Inflammatory macrophage treated with lipopolysaccharide for 4 hours (primary cell): Measurements from ENCODE around the gene SSR1.

Experiments
- DNase-seq: peaks from one replicate; pipeline ENCODE4 v3.0.0-alpha.2; 2020

Gene SSR1

GRCh38 chr6:7254980-7255835 is 57.8 kb downstream of the SSR1 start:
- DNase-seq = peak; percentile 84

- peak; percentile 68 for DNase-seq
Measured at GRCh38 chr6:7252390-7252789, 60.6 kb downstream of the SSR1 start.

DNA sequence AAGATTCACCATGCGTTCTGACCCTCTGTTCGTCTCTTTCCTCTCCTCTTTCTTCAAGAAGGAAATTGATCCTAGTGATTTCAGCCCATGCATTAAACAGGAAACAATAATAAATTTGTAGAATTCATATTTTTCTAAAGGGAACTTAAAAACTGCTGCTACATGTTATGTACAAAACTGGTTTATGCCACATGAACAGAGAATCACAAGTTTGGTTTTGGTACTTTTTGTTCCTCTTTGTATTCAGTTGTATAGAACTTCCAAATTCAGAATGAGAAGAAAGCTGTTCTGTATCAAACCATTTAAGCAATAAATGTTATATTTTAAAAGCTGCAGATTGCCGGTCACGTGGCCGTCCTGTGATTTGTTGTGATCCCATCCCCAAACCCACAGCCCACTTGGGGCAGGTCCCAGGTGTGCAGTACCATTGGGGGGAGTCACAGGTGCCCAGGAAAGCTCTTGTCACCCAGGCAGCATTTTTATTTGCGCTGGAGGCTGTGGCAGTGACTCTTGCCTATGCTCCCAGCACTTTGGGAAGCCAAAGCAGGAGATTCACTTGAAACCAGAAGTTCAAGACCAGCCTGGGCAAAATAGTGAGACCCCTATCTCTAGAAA is 61.2 kb downstream of the SSR1 start:
- no peak for DNase-seq

- no peak for DNase-seq
Measured at GRCh38 chr6:7250812-7251211, 62.2 kb downstream of the SSR1 start.

GRCh38 chr6:7249946-7250643 is 62.9 kb downstream of the SSR1 start:
- DNase-seq = no peak

DNA sequence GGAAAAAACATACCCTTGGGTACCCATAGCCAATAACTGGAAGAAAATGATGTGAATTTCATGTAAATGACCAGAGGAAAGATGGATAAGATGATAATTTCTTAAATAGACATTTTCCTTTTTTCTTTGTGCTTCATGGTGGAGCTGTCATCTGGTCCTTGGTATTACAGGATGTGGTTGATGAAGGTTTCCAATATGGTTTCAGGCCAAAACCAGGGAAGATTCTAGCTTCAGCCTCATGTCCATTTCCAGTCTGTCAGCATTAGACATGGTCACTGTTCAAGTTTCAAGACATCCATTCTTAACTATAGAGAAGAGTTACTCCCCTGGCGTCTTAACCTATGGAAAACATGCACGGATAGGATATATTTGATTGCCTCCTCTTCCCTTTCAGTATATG is 63.6 kb downstream of the SSR1 start:
- DNase-seq = no peak

DNA sequence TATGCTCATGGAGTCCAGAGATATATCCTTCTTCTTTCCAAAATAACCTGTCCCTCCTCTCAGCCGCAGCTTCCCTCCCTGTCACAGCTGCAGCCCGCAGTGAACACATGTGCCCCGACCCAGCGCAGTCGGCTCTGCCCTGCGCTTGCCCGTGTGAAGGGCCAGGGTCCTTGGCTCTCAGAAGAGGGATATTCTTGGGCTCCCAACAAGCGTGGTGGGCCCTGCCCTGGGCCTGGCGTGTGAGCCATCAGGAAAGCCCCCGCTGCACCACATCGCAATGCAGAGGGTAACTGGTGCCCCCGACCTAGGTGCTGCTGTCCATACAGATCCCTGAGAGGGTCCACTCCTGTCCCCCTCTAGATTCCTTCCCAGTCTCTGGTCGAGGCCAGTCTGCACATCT is 65.2 kb downstream of the SSR1 start:
- DNase-seq = no peak

DNA sequence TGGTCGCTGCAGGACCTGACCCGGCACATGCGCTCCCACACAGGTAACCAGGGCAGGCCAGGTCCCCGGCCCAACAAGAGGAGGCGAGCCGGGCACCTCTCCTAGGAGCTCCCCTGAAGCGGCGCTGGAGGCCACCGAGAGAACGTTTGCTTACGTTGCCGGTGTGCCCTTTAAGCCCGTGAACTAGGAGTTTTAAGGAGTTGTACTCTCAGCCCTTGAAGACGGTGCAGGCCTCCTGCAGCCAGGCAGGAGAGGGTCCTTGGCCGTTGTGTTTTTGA is 65.9 kb downstream of the SSR1 start:
- DNase-seq = no peak

- no peak for DNase-seq
Measured at GRCh38 chr6:7246401-7247178, 66.4 kb downstream of the SSR1 start.

DNA sequence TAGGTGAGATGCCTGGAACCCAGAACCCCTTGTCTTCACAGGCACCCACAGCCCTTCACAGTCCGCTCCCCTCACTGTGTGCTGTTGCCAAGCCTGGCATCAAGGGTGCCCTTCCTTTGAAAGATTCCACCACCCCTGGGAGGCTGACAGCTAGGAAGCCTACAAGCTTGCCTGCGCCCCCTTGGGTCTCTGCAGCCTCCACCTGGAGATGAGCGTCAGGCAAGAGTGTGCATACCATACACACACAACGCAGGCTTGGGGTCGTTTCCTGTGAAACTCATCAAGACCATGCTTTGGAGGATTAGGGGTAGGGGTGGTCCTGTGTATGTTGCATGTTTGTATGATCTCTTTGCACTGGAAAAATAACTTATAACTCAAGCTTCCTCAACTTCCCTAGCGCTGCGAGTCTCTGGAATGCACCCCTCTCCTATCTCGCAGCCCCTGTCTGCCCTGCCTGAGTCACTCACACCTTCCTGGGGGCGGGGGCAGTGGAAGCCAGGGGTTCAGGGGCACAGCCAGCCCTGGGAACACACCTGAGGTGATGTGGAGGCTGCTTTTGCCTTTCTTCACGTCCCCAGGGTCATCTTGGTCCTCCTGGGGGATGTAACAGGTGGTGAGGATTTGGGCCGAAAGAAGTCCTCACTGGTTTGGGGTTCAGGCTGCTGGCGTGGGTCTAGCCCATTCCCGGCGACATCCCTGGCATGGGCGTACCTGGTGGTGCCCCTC is 67.2 kb downstream of the SSR1 start:
- DNase-seq = no peak

DNA sequence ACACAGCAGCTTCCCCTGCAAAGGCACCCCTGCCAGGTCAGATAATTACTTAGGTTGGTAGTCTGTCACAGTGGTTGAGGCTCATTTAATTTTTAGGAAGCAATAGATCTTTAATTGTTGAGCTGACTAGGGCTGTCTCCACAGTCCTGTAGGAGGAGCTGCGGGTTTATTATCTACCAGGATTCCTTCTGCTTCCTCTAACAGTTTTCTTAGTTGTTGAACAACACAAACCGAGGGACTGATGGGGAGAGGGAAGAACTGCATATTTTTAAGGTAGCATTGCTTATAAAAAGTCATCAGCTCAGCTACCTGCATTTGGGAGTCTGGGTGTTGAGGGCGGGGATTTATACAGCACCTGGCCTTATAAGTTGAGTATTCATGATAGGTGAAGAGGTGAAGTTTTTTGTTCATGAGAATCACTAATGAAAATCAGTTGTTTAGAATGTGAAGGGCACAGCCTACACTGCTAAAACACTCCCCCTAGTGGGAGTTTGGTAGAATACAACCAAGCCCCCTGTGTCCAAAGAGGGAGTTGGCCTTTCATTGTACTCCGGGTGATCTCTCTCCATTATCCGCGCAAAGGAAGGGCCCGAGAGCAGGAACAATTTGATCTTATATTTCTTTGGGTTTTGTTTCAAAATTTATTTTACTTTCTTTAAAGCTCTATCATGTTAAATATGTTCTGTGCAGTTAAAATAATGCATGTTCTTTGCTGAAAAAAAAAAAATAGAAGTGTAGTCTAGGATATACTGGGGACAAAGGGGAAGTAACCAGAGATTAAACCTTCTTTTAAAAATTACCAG is 69.6 kb downstream of the SSR1 start:
- DNase-seq = peak; percentile 72

DNA sequence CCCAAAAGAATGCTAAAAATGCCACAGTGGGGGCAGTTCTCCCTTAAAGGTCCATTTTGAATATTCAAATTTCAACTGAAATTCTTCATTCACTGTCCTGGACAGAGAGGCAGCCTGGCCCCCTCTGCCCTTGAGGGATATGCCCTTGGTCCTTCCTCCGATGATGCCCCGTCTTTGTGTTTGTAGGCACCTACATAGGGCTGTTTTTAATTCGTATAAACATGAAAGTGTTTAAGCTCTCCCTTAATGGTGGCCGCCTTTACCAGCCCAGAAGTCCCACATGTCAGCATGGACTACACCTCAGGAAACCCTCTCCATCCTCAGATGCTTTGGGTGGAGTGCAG is 70.2 kb downstream of the SSR1 start:
- no peak for DNase-seq

GRCh38 chr6:7241709-7242645 is 71.0 kb downstream of the SSR1 start:
- DNase-seq = no peak

- DNase-seq = no peak
Measured at GRCh38 chr6:7241160-7241559, 71.8 kb downstream of the SSR1 start.

DNA sequence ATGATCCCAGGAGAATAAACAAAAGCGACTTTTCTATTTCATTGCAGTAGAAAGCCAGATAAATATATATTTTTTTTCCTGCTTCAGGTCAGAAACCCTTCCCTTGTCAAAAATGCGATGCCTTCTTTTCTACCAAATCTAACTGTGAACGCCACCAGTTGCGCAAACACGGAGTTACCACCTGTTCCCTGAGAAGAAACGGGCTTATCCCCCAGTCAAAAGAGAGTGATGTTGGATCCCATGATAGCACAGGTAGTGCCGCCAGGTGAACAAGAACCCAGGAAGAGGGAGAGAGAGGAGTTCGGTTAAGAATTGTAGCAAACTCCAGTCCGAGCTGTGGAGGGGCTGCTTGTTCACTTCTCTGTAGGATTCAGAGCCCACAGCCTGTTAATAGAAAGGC is 72.6 kb downstream of the SSR1 start:
- no peak for DNase-seq

DNA sequence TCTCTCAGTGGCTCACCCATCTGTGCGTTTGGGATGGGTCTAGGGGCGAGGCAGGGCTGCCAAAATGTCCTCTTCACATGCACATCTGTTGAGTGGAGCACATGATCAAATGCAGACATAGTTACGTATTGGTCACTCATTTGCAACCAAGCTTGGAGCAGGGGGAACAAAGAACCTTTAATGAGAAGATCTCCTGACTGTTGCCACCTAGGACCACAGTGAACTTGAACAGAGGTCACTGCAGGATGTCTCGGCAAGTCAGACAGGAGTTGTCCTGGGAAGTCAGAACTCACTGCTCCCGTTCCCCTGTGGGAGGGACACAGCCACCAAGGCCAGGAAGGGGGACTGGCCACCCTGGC is 73.4 kb downstream of the SSR1 start:
- DNase-seq = no peak

DNA sequence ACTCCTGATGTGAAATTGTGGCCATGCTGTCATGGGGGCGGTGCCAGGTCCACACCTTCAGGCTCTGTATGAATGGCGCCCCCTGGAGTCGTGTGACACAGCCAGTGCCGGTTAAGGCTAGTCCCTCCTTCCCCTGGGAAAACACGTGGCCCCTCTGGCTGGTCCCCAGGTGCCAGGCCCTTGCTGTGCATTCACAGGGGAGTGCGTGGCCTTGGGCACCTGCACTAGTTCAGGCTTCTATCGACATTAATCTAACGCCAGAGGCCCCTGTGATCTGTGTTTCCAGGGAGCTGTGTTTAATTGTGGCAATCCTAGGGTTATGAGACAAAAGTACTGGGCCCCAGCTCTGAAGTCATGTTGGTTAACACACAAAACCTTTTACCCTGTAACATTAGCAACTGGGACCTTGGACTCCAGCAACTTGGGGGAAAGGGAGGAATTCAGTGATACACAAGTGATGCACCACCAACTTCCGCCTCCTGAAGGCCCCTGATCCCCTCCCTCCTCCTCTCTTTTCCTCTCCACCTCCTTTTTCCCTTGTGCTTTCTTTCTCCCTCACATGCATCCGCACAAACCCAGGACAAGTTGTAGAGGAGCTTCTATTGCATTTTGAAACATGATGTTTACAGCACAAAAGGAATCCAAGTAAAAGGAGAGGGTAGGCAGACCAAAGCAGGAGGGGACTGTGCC is 74.0 kb downstream of the SSR1 start:
- DNase-seq = peak; percentile 79

GRCh38 chr6:7238526-7238899 is 74.5 kb downstream of the SSR1 start:
- no peak for DNase-seq

GRCh38 chr6:7237653-7238188 is 75.3 kb downstream of the SSR1 start:
- DNase-seq = peak; percentile 46
